GM18870 (cell line): ENCODE data around the gene GATA3.

Experiments used
- ATAC-seq: cut with Tn5 transposase; IDR thresholded peaks from one replicate; pipeline ENCODE4 v1.9.1; 2021; ENCODE audit warnings: moderate library complexity; ENCODE audit not compliant: unreplicated experiment

Gene GATA3

GRCh38 chr10:8037941-8038894 lies 16.3 kb upstream of the GATA3 start:
- no peak for ATAC-seq

GRCh38 chr10:8039321-8039881 lies 15.1 kb upstream of the GATA3 start:
- no peak for ATAC-seq

GRCh38 chr10:8040651-8041050 lies 13.8 kb upstream of the GATA3 start:
- ATAC-seq, result no peak

- no peak for ATAC-seq
Observed at GRCh38 chr10:8041284-8041991, 13.1 kb upstream of the GATA3 start.

GRCh38 chr10:8041992-8042720 lies 12.3 kb upstream of the GATA3 start:
- no peak for ATAC-seq

GRCh38 chr10:8042721-8043568 lies 11.5 kb upstream of the GATA3 start:
- ATAC-seq, result no peak

- no peak for ATAC-seq
Observed at GRCh38 chr10:8043569-8044306, 10.8 kb upstream of the GATA3 start.

- no peak for ATAC-seq
Observed at GRCh38 chr10:8044331-8044907, 10.1 kb upstream of the GATA3 start.

- no peak for ATAC-seq
Observed at GRCh38 chr10:8044908-8045725, 9.4 kb upstream of the GATA3 start.

GRCh38 chr10:8045726-8046494 lies 8.6 kb upstream of the GATA3 start:
- ATAC-seq, result no peak

- no peak for ATAC-seq
Observed at GRCh38 chr10:8047452-8048280, 6.8 kb upstream of the GATA3 start.

- no peak for ATAC-seq
Observed at GRCh38 chr10:8048281-8049008, 6.0 kb upstream of the GATA3 start.

GRCh38 chr10:8049045-8049864 lies 5.2 kb upstream of the GATA3 start:
- no peak for ATAC-seq

- ATAC-seq, result no peak
Observed at GRCh38 chr10:8049865-8050555, 4.5 kb upstream of the GATA3 start.
